Hepatocyte (in vitro differentiated cells): ENCODE data around the gene DDTL. TPM values are rescaled to one million over a fixed set of nuclear protein-coding genes. Genes with fewer than 3 reads are reported as not detected.
A peak's percentile ranks its signal among the peaks of the same experiment; 100 is the strongest.
"Not testable (repeated sequence)": the region's sequence is repeated elsewhere in the genome, so short reads cannot be mapped to it uniquely, and the experiment has no call there.

Experiments used
- DNase-seq: peaks from one replicate; pipeline ENCODE4 v3.0.0-alpha.2; 2016; ENCODE audit warnings: low spot score
- H2AFZ ChIP-seq: fragments of 200-600 bp; sonication (generic); 2 replicates; pipeline ENCODE4 v1.6.0; 2016; ENCODE audit warnings: antibody characterized with exemption, mild to moderate bottlenecking
- H3K27ac ChIP-seq: fragments of 200-600 bp; sonication (generic); 2 replicates; pipeline ENCODE4 v1.5.1; 2016; ENCODE audit warnings: mild to moderate bottlenecking
- H3K27me3 ChIP-seq: fragments of 200-600 bp; sonication (generic); 2 replicates; pipeline ENCODE4 v1.6.1; 2016
- H3K36me3 ChIP-seq: fragments of 200-600 bp; sonication (generic); replicated peaks from 2 replicates; pipeline ENCODE4 v1.5.1; 2016; ENCODE audit warnings: low read depth; ENCODE audit not compliant: insufficient read depth
- H3K4me1 ChIP-seq: fragments of 200-600 bp; sonication (generic); 2 replicates; pipeline ENCODE4 v1.5.1; 2016; ENCODE audit warnings: mild to moderate bottlenecking, moderate library complexity; ENCODE audit not compliant: insufficient read depth
- H3K4me2 ChIP-seq: fragments of 200-600 bp; sonication (generic); 2 replicates; pipeline ENCODE4 v1.6.0; 2016
- H3K4me3 ChIP-seq: fragments of 200-600 bp; sonication (generic); 2 replicates; pipeline ENCODE4 v1.5.1; 2016; ENCODE audit warnings: mild to moderate bottlenecking
- H3K79me2 ChIP-seq: fragments of 200-600 bp; sonication (generic); 2 replicates; pipeline ENCODE4 v1.6.0; 2017; ENCODE audit warnings: mild to moderate bottlenecking
- H3K9me2 ChIP-seq: fragments of 200-600 bp; sonication (generic); replicated peaks from 2 replicates; pipeline ENCODE4 v1.6.0; 2017; ENCODE audit warnings: mild to moderate bottlenecking; ENCODE audit not compliant: insufficient read depth
- H3K9me3 ChIP-seq: fragments of 200-600 bp; sonication (generic); 2 replicates; pipeline ENCODE4 v1.5.1; 2016; ENCODE audit warnings: low read depth, mild to moderate bottlenecking
- H4K20me1 ChIP-seq: fragments of 200-600 bp; sonication (generic); 2 replicates; pipeline ENCODE4 v1.6.0; 2016; ENCODE audit warnings: mild to moderate bottlenecking; ENCODE audit not compliant: insufficient read depth, poor library complexity, severe bottlenecking
- CTCF ChIP-seq: fragments of 200-600 bp; sonication (generic); IDR thresholded peaks from 2 replicates; pipeline ENCODE4 v1.5.1; 2016; ENCODE audit warnings: antibody characterized with exemption, mild to moderate bottlenecking; ENCODE audit not compliant: poor library complexity
- WGBS: methylation state at CpG from one replicate; pipeline ENCODE4 v1.1.6; 2016; ENCODE audit warnings: low lambda C conversion rate; ENCODE audit errors: missing lambda C conversion rate; 5-methylcytosine and 5-hydroxymethylcytosine counted together
- polyA plus RNA-seq: library from polyadenylated mRNA; unstranded; fragments of >200 nt; fragmentation: Nextera tagmentation; extraction: Ambion mirVana; gene quantifications from 2 replicates; pipeline ENCODE4 v1.2.1, GENCODE V29; 2016
- total RNA-seq: library from RNA; depleted of rRNA; stranded (reverse); fragments of >200 nt; gene quantifications from 2 replicates; pipeline ENCODE4 v1.2.3, GENCODE V29; 2014

DDTL gene
- total and polyA plus RNA-seq, 2 experiments from 2014 or later, result 4.7 TPM; not detected in 1

DNA sequence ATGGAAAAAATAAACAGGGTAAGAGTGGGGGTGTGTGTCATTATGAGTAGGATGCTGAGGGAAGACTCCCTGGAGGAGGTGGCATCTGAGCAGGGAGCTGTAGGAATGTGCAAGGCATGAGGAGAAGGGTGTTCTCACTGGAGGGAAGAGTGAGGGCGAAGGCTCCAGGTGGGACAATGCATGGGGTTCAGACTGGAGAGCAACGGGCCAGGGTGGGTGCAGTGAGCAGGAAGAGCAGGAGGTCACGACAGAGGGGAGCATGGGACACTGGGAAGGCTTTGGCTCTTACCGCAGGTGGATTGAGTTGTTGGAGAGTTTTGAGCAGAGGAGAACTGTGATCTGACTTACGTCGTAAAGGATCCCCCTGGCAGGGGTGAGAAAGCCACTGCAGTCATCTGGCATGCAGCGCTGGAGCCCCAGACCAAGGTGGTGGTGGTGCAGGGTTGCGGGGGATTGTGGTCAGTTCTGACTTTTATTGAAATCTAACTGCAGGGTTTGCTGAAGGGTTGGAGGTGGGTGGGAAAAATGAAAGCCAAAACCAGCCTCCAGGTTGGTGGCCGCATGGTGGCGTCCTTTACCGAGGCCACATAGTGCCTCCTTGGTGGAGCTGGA is 13.8 kb upstream of the DDTL start:
- H3K4me3 ChIP-seq, H3K79me2 ChIP-seq, DNase-seq, H4K20me1 ChIP-seq, H3K9me2 ChIP-seq, H3K36me3 ChIP-seq, H3K27ac ChIP-seq, H2AFZ ChIP-seq, H3K9me3 ChIP-seq, H3K4me2 ChIP-seq, H3K4me1 ChIP-seq, H3K27me3 ChIP-seq: not testable (repeated sequence)
- WGBS, result 84% methylated on average over 11 of the region's 11 CpGs

DNA sequence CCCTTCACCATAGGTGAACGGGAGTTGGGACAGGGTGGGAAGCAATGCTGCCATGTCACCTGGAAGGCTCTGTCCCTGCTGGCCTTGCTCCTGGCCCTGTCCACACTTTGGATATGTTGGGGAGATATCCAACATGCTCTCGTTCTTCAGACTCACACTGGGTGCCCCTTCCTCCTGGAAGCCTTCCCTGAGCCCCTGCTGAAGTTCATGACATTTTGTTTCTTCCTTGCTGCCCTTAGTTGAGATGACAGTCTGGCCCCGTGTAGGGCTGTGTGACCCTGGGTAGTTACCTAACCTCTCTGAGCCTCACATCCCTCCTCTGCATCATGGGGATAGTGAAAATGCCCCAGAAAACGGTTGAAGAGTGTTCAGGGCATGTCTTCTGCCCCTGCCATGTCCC is 13.2 kb upstream of the DDTL start:
- H3K9me3 ChIP-seq, result not testable (repeated sequence)

GRCh38 chr22:23954193-23954990 is 12.3 kb upstream of the DDTL start:
- not testable (repeated sequence) for H3K4me2 ChIP-seq, H3K9me2 ChIP-seq, H3K79me2 ChIP-seq, H3K36me3 ChIP-seq, H3K4me3 ChIP-seq, H3K9me3 ChIP-seq, H2AFZ ChIP-seq, H4K20me1 ChIP-seq, H3K4me1 ChIP-seq, H3K27me3 ChIP-seq, DNase-seq, H3K27ac ChIP-seq
- 79% methylated on average over 8 of the region's 8 CpGs for WGBS

More for the DNA sequence above, 13.2 kb upstream of the DDTL start:
- H3K27me3 ChIP-seq, H3K36me3 ChIP-seq, H4K20me1 ChIP-seq, H3K9me2 ChIP-seq, H3K4me2 ChIP-seq, H3K4me3 ChIP-seq, H3K79me2 ChIP-seq, H3K27ac ChIP-seq, H2AFZ ChIP-seq, DNase-seq, H3K4me1 ChIP-seq: not testable (repeated sequence)
- 80% methylated on average over 4 of the region's 4 CpGs for WGBS

DNA sequence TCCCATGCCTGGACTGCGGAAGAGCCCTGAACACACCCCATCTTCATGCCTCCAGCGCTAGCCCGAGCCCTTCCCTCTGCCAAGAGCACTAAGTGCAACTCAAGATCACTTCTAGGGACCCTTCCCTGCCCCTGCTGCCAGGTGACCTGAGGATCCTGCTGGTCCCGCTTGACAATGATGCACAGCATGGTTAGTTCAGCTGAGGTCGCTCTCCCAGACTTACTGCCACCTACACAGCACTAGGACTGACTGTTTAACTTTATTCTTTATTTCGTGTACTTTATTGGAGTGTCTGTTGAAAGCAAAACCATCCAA is 11.7 kb upstream of the DDTL start:
- H3K27me3 ChIP-seq, H3K4me3 ChIP-seq, H3K9me3 ChIP-seq, H3K4me1 ChIP-seq, H3K36me3 ChIP-seq, H3K79me2 ChIP-seq, H3K4me2 ChIP-seq, H4K20me1 ChIP-seq, H3K9me2 ChIP-seq, DNase-seq, H3K27ac ChIP-seq, H2AFZ ChIP-seq: not testable (repeated sequence)
- WGBS, result 70% methylated on average over 5 of the region's 6 CpGs

- not testable (repeated sequence) for H3K4me3 ChIP-seq, H3K36me3 ChIP-seq, H3K4me2 ChIP-seq, H3K79me2 ChIP-seq, H3K9me3 ChIP-seq, H3K27me3 ChIP-seq, H3K4me1 ChIP-seq, H3K9me2 ChIP-seq, H3K27ac ChIP-seq, H4K20me1 ChIP-seq, H2AFZ ChIP-seq, DNase-seq
- WGBS, result 44% methylated on average over 7 of the region's 8 CpGs
These were observed 10.8 kb upstream of the DDTL start for GRCh38 chr22:23955886-23956285.

- H3K4me1 ChIP-seq, H2AFZ ChIP-seq, H3K27me3 ChIP-seq, H4K20me1 ChIP-seq, H3K79me2 ChIP-seq, H3K9me3 ChIP-seq, H3K27ac ChIP-seq, H3K4me3 ChIP-seq, H3K9me2 ChIP-seq, H3K36me3 ChIP-seq: not testable (repeated sequence)
- TF ChIP-seq CTCF, result peak; percentile 77
- WGBS, result 16% methylated on average over 12 of the region's 12 CpGs
- peak; percentile 85 for DNase-seq
- peak overlapping the region; percentile 28 for H3K4me2 ChIP-seq
These were observed 10.3 kb upstream of the DDTL start for GRCh38 chr22:23956301-23956900.

DNA sequence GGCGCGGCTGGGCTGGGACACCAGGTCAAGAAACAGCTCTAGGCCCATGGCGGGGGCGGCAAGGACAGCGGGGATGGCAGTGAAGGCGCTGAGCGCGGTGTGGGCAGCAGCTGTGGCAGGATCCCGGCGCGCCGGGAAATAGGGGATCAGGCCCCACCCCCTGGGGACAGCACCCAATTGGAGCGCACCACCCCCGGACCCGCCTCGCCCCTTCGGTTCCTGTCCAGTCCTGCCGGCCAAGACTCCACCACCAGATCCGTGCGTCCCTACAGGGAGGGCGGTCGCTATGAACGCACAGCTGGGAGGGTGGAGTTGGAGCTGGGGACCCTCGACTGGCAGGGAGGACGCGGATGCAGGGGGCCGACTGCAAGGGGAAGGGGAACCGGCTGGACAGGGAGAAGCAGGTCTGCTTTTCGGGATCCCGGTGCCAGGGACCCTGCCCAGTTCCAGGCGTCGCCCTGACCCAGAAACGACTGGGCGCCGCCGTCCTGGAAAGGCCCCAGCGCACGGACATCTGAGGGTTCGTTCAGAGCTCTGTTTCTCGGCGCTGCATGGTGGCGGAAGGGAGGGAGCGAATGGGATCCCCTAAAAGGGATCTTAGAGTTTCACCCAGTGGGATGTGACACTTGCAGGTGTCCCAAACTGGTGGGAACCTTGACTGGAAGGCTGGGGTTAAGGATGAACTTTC is 5.5 kb upstream of the DDTL start, which contains the start of gene GSTT2B:
Gene GSTT2B (minus strand): TSS at position 112 of the 688 bp plus-strand sequence. CDS start 64 bp downstream, at position 48.
- H3K4me1 ChIP-seq, H3K79me2 ChIP-seq, H3K36me3 ChIP-seq, H2AFZ ChIP-seq, DNase-seq, H3K4me3 ChIP-seq, H3K9me2 ChIP-seq, H3K9me3 ChIP-seq, H3K27me3 ChIP-seq, H4K20me1 ChIP-seq, H3K27ac ChIP-seq, H3K4me2 ChIP-seq: not testable (repeated sequence)
- no CpG with 5 or more reads among the region's 43 CpGs for WGBS

- H3K36me3 ChIP-seq, H3K9me2 ChIP-seq, DNase-seq, H3K27ac ChIP-seq, H2AFZ ChIP-seq, H3K27me3 ChIP-seq, H3K4me2 ChIP-seq, H3K79me2 ChIP-seq, H3K4me3 ChIP-seq, H3K9me3 ChIP-seq, H3K4me1 ChIP-seq, H4K20me1 ChIP-seq: not testable (repeated sequence)
- no CpG with 5 or more reads among the region's 18 CpGs for WGBS
These were observed 594 bp upstream of the DDTL start for GRCh38 chr22:23966094-23966493.
